H1 (cell line): ENCODE results near the gene LRP8. TPM values are rescaled to one million over a fixed set of nuclear protein-coding genes. Genes with fewer than 3 reads are reported as not detected.

ENCODE experiments used
- CTCF ChIA-PET: fragments of 300-600 bp; sonication (Branson Sonifier 250); formaldehyde crosslinking; loops from one replicate; lab custom pipeline; 2021; ENCODE audit not compliant: partially characterized antibody; lab: Charles Lee
- POLR2A ChIA-PET: fragments of 300-600 bp; sonication (Branson Sonifier 250); formaldehyde crosslinking; loops from one replicate; lab custom pipeline; 2021; ENCODE audit warnings: inconsistent platforms; ENCODE audit not compliant: partially characterized antibody; lab: Charles Lee
- DNase-seq, 2 experiments: peaks; one replicate each; pipeline versions ENCODE4 v3.0.0 to v3.0.0-alpha.2; 2010 to 2022; ENCODE audit warnings: low spot score in 2 of 2, low read depth in 1 of 2, mixed read lengths in 1 of 2
- FAIRE-seq: peaks from 2 replicates; lab custom pipeline; 2011; peaks lifted over from hg19 to GRCh38; lab: Jason Lieb, UNC
- H2AFZ ChIP-seq: 2 replicates; pipeline ENCODE4 v1.8.1; 2012; ENCODE audit warnings: low read length, inconsistent platforms
- H2AK5ac ChIP-seq: 2 replicates; pipeline ENCODE4 v1.6.1; 2013; ENCODE audit warnings: low read depth, low read length
- H2BK120ac ChIP-seq: replicated peaks from 2 replicates; pipeline ENCODE3; 2013; ENCODE audit warnings: low read depth, low read length, inconsistent platforms
- H2BK12ac ChIP-seq: 2 replicates; pipeline ENCODE4 v1.6.1; 2013; ENCODE audit warnings: low read depth, low read length
- H2BK15ac ChIP-seq: 2 replicates; pipeline ENCODE4 v1.6.1; 2013; ENCODE audit warnings: low read length
- H2BK20ac ChIP-seq: 2 replicates; pipeline ENCODE4 v1.6.1; 2013; ENCODE audit warnings: low read length
- H2BK5ac ChIP-seq: 2 replicates; pipeline ENCODE4 v1.6.1; 2013; ENCODE audit warnings: low read depth, low read length
- H3K14ac ChIP-seq: 2 replicates; pipeline ENCODE4 v1.6.1; 2013; ENCODE audit warnings: inconsistent platforms; ENCODE audit not compliant: insufficient read length
- H3K18ac ChIP-seq: 2 replicates; pipeline ENCODE4 v1.6.1; 2013; ENCODE audit warnings: low read length; ENCODE audit errors: extremely low read depth
- H3K23ac ChIP-seq: 2 replicates; pipeline ENCODE4 v1.6.1; 2013; ENCODE audit warnings: inconsistent platforms; ENCODE audit not compliant: insufficient read length
- H3K23me2 ChIP-seq: 2 replicates; pipeline ENCODE4 v1.6.1; 2013; ENCODE audit warnings: low read depth, low read length
- H3K27ac ChIP-seq: 2 replicates; pipeline ENCODE4 v1.6.1; 2011; ENCODE audit warnings: low read depth, low read length, inconsistent platforms
- H3K27me3 ChIP-seq, 4 experiments: replicated peaks in 1 of 4; 1 replicate in 1 of 4; 2 replicates in 3 of 4; pipeline versions ENCODE4 v1.6.1 to v1.8.1; 2011 to 2013; ENCODE audit warnings: low read length in 3 of 4, mild to moderate bottlenecking in 3 of 4, inconsistent platforms in 2 of 4, mixed read lengths in 2 of 4, moderate library complexity in 1 of 4; ENCODE audit not compliant: control insufficient read depth in 3 of 4, insufficient read depth in 3 of 4; ENCODE audit errors: extremely low read depth in 1 of 4
- H3K36me3 ChIP-seq, 4 experiments: 2 replicates each; pipeline versions ENCODE4 v1.6.1 to v1.8.1; 2011 to 2013; ENCODE audit warnings: mild to moderate bottlenecking in 4 of 4, low read length in 3 of 4, moderate library complexity in 2 of 4, control low read depth in 1 of 4, inconsistent platforms in 1 of 4; ENCODE audit not compliant: insufficient read depth in 4 of 4, control insufficient read depth in 2 of 4
- H3K4ac ChIP-seq: replicated peaks from 2 replicates; pipeline ENCODE3; 2013; ENCODE audit warnings: low read length, low read depth, mixed read lengths, inconsistent platforms; ENCODE audit not compliant: insufficient read length
- H3K4me1 ChIP-seq, 4 experiments: replicated peaks in 1 of 4; 1 replicate in 1 of 4; 2 replicates in 3 of 4; pipeline versions ENCODE4 v1.6.1 to v1.8.1; 2011 to 2013; ENCODE audit warnings: low read length in 3 of 4, inconsistent platforms in 2 of 4, mixed read lengths in 1 of 4; ENCODE audit not compliant: insufficient read depth in 4 of 4, control insufficient read depth in 3 of 4
- H3K4me2 ChIP-seq, 2 experiments: 2 replicates each; pipeline versions ENCODE4 v1.6.1 to v1.8.1; 2011 to 2013; ENCODE audit warnings: low read depth in 2 of 2, low read length in 2 of 2, control low read depth in 1 of 2, inconsistent platforms in 1 of 2, mild to moderate bottlenecking in 1 of 2; ENCODE audit not compliant: insufficient read depth in 1 of 2
- H3K4me3 ChIP-seq, 4 experiments: fragments of 200-600, 300-600 bp in 1 of 4; sonication (generic), shearing (Covaris generic), sonication (Bioruptor Twin) in 1 of 4; 2 replicates each; pipeline versions ENCODE4 v1.5.1 to v1.8.1; 2011 to 2016; ENCODE audit warnings: low read length in 4 of 4, low read depth in 3 of 4, control low read depth in 2 of 4, inconsistent platforms in 2 of 4, mild to moderate bottlenecking in 2 of 4, mixed read lengths in 1 of 4, moderate library complexity in 1 of 4; ENCODE audit not compliant: insufficient read depth in 2 of 4; ENCODE audit errors: extremely low read depth in 1 of 4
- H3K56ac ChIP-seq: replicated peaks from 2 replicates; pipeline ENCODE3; 2013; ENCODE audit warnings: low read depth, mild to moderate bottlenecking, mixed read lengths, low read length, inconsistent platforms; ENCODE audit not compliant: insufficient read length
- H3K79me1 ChIP-seq: 2 replicates; pipeline ENCODE4 v1.6.1; 2013; ENCODE audit warnings: low read depth, low read length, control low read depth
- H3K79me2 ChIP-seq, 2 experiments: 2 replicates each; pipeline versions ENCODE4 v1.6.1 to v1.8.1; 2012 to 2013; ENCODE audit warnings: low read length in 2 of 2, mild to moderate bottlenecking in 2 of 2, inconsistent platforms in 1 of 2; ENCODE audit not compliant: insufficient read depth in 2 of 2, control insufficient read depth in 1 of 2
- H3K9ac ChIP-seq, 4 experiments: replicated peaks in 1 of 4; 1 replicate in 1 of 4; 2 replicates in 3 of 4; pipeline versions ENCODE4 v1.6.1 to v1.8.1; 2011 to 2013; ENCODE audit warnings: low read depth in 3 of 4, low read length in 3 of 4, control low read depth in 2 of 4, mild to moderate bottlenecking in 2 of 4, moderate library complexity in 2 of 4, inconsistent platforms in 1 of 4; ENCODE audit errors: extremely low read depth in 1 of 4
- H3K9me3 ChIP-seq, 2 experiments: 2 replicates each; pipeline versions ENCODE4 v1.6.1 to v1.8.1; 2012 to 2013; ENCODE audit warnings: mild to moderate bottlenecking in 2 of 2, moderate library complexity in 2 of 2, control low read depth in 1 of 2, inconsistent platforms in 1 of 2, low read depth in 1 of 2, low read length in 1 of 2, mixed read lengths in 1 of 2; ENCODE audit not compliant: insufficient read depth in 2 of 2
- H4K20me1 ChIP-seq, 2 experiments: replicated peaks in 1 of 2; 2 replicates each; pipeline versions ENCODE3 to v1.8.1; 2011 to 2013; ENCODE audit warnings: inconsistent platforms in 2 of 2, low read length in 2 of 2, mild to moderate bottlenecking in 1 of 2; ENCODE audit not compliant: insufficient read depth in 2 of 2, control insufficient read depth in 1 of 2
- H4K5ac ChIP-seq: 2 replicates; pipeline ENCODE4 v1.6.1; 2013; ENCODE audit warnings: low read length, low read depth, mixed read lengths, inconsistent platforms; ENCODE audit not compliant: insufficient read length
- H4K8ac ChIP-seq: 2 replicates; pipeline ENCODE4 v1.8.0; 2013; ENCODE audit warnings: mild to moderate bottlenecking, moderate library complexity, low read length, inconsistent platforms; ENCODE audit not compliant: insufficient read depth; ENCODE audit errors: extremely low read depth
- H4K91ac ChIP-seq: replicated peaks from 2 replicates; pipeline ENCODE3; 2013; ENCODE audit warnings: low read length, mixed read lengths, inconsistent platforms; ENCODE audit not compliant: insufficient read length
- NANOG ChIP-seq: IDR thresholded peaks from 2 replicates; pipeline ENCODE4 v1.6.1; 2011; ENCODE audit warnings: low read length, low read depth, mild to moderate bottlenecking, inconsistent platforms; ENCODE audit not compliant: insufficient read depth, poor library complexity, severe bottlenecking
- SP2 ChIP-seq: IDR thresholded peaks from 2 replicates; pipeline ENCODE4 v1.6.1; 2012; ENCODE audit warnings: mild to moderate bottlenecking, low read length, inconsistent platforms
- WGBS, 2 experiments: shearing (Covaris generic) in 1 of 2; methylation state at CpG; one replicate each; pipeline versions ENCODE4 v1.1.6 to v1.1.7; 2013 to 2015; ENCODE audit warnings: low lambda C conversion rate in 2 of 2, mixed read lengths in 2 of 2, inconsistent platforms in 1 of 2, low coverage in 1 of 2, missing lambda C conversion rate in 1 of 2; ENCODE audit not compliant: insufficient replicate concordance in 2 of 2, insufficient coverage in 1 of 2, insufficient read length in 1 of 2; ENCODE audit errors: extremely low coverage in 1 of 2, missing lambda C conversion rate in 1 of 2; 5-methylcytosine and 5-hydroxymethylcytosine counted together
- polyA plus RNA-seq, 7 experiments: library from polyadenylated mRNA; depleted of rRNA in 3 of 7; stranded (reverse) in 5 of 7; unstranded in 2 of 7; fragments of >200 nt in 5 of 7; fragments of 200-250 nt in 2 of 7; gene quantifications; 1 replicate in 5 of 7; 2 replicates in 1 of 7; 4 replicates in 1 of 7; pipeline versions ENCODE4 v1.2.1 to v1.2.3, GENCODE V29; 2011 to 2013; ENCODE audit warnings: missing spikeins in 2 of 7, mixed read lengths in 2 of 7
- total RNA-seq: library from RNA; stranded (reverse); fragmentation: NEBNext Ultra II Directional; extraction: Animal tissue kit (Norgen Biotek cat#: 25700); gene quantifications from 2 replicates; pipeline ENCODE4 v1.2.1, GENCODE V29; 2021

LRP8 gene
- total and polyA plus RNA-seq, 2 of the 8 experiments (the other 6 are each of a cell fraction or from before 2014, with no cell fraction given) = 63.2 to 66.4 TPM

DNA sequence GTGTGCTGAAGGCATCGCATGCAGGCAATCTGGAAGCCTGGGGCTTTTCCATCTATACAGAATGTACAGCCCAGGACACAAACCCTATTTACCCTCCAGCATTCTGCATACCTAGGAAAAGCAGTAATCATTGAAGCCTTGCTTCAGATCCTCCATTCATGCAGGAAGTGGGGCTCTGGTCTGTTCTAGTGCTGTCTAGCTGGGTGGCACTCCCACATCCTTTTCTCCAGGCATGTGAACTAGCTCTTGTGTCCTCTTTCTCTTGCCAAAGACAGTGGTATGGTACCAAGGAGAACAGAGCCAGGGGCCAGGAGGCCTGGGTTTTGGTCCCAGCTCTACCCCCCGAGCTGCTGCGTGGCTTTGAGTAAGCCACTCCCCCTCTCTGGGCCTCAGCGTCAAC is 21.7 kb downstream of the LRP8 start:
- Histone ChIP-seq H2AFZ (no peak overlapping the region), H2BK20ac (no peak overlapping the region), H3K14ac (no peak overlapping the region), H3K27me3 (no peaks in the 10 kb centered on the region), H2BK12ac (no peak overlapping the region), H2AK5ac (no peak overlapping the region; the same call in 1 of the 2 replicates), H3K79me1 (peaks cover 26% of the 10 kb centered on the region), H3K4ac (no peak overlapping the region), H3K4me1 (peaks cover 0 to 9% (median 5%) of the 10 kb centered on the region in 4 experiments; a peak in 5 of 7 replicates), H3K18ac (no peak overlapping the region), H3K79me2 (peaks cover 0 to 88% of the 10 kb centered on the region in 2 experiments; a peak in 2 of 4 replicates), H3K4me2 (no peak overlapping the region), H3K9ac (no peak overlapping the region), H3K9me3 (no peaks in the 10 kb centered on the region), H4K91ac (no peak overlapping the region), H3K23ac (no peak overlapping the region), H2BK5ac (no peak overlapping the region), H3K36me3 (peaks cover 0 to 3% (median 0%) of the 10 kb centered on the region in 4 experiments; a peak in 4 of 8 replicates), H4K20me1 (peaks cover 26 to 49% of the 10 kb centered on the region in 2 experiments), H3K4me3 (no peak overlapping the region), H3K27ac (no peak overlapping the region), H2BK15ac (no peak overlapping the region), H4K5ac (no peak overlapping the region), H4K8ac (no peak overlapping the region), H3K56ac (no peak overlapping the region), H3K23me2 (no peaks in the 10 kb centered on the region), H2BK120ac (no peak overlapping the region)
- ChIA-PET POLR2A (interaction anchor here (1.1 to 4.3 kb wide), 2 partner anchors 10 to 71 kb away, joined by 3 to 17 read pairs; no protein-coding TSS in a partner anchor), CTCF (interaction anchor here (0.6 to 2.0 kb wide), 8 partner anchors 8 to 792 kb away, joined by 3 to 4 read pairs (median 3); no protein-coding TSS in a partner anchor)
- 85% methylated on average over 4 of the region's 4 CpGs; no CpG with 5 or more reads in 1 of the 2 experiments for WGBS, 2 experiments
- FAIRE-seq = no peak
- no peak for DNase-seq
- TF ChIP-seq NANOG (no peak), SP2 (no peak)
